Stimulated activated CD4-positive, alpha-beta T cell treated with anti-CD3 and anti-CD28 coated beads, Interleukin-15, amount 100 ng/mL, for 1 hour (primary cell): Measurements from ENCODE around the gene SEC14L1.

ENCODE experiments used
- DNase-seq, 2 donors: peaks; one replicate each; pipeline ENCODE4 v3.0.0-alpha.2; 2020; ENCODE audit warnings: low read depth in 1 of 2, low spot score in 1 of 2

The SEC14L1 gene

DNA sequence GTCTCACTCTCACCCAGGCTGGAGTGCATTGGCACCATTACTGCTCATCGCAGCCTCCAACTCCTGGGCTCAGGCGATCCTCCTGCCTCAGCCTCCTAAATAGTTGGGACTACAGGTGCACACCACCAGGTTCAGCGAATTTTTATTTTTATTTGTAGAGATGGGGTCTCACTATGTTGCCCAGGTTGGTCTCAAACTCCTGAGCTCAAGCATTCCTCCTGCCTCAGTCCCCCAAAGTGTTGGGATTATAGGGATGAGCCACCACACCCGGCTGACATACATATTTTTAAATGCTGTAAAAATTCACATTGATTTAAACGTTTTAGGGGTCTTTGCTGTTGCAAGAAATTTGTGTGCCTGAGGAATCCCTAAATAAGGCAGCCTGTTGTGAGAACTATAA lies 24.8 kb upstream of the SEC14L1 start:
- no peak for DNase-seq

DNA sequence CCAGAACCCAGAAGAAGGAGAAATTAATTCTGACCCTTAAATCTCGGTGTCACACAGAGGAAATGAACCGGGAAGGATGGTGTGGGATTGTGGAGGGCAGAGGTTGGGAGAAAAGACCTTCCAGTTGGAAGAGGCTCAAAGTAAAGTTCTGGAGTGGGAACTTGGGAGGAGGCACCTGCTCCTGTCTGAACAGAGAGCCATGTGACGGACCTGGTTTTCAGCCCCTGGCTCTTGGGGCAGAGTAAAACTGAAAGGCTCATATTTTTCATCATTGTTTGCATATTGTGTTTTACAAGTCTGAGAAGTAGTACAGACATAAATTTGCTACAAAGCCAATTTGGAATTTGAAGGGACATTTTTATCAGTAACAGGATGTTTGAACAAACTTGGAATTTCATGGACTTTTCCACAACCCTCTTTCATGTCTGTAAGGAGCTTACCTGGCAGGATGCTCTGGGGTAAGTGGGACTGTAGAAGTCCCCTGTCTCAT lies 24.4 kb upstream of the SEC14L1 start:
- no peak for DNase-seq

DNA sequence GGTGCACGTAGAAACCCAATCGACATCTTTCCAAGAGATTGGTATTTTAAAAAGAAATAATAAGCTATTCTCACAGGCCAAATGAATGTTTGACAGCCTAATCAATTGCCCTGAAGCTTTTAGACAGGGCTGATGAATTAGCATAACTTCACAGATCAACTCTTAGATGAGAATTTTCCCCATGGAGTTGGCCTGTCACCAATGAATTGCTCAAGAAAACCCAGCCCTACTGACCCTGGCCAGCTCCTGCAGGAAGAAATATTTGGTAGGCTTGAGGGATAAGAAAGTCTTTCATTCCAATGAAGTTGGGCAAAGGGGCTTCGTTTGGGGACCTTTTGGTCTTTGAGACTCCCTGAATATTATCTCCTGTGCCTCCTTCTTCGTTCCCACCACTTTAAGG lies 23.4 kb upstream of the SEC14L1 start:
- no peak for DNase-seq

DNA sequence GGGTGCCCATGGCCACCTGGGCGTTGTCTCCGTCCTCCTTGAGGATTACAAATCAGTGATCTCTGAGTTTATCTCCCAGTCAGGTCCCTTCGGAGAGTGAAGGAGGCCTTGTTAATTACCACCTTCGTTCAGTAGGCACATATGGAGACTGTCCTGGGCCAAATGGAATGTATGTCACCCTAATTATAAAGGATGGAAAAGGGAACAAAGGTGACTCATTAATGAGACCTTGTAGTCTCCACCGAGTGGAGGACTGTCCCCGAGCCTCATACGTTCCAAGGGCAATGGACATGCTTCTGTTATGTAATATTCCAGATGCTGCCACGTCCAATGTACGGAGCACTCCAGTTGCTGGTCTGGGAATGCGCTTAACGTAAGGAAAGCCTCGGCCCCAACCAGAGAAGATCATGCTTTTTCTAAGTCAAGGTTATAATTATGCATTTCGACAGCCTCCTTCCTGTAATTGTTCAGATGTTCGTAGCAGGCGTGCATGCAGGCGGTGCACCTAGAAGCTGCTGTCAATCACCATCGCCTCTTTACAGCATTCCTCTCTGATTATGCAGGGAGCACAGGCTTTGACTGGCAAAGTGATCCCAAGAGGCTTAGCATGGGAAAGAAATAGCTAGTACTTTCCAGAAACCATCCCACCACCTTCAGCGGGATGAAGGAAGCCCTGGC lies 22.4 kb upstream of the SEC14L1 start:
- DNase-seq, result no peak

DNA sequence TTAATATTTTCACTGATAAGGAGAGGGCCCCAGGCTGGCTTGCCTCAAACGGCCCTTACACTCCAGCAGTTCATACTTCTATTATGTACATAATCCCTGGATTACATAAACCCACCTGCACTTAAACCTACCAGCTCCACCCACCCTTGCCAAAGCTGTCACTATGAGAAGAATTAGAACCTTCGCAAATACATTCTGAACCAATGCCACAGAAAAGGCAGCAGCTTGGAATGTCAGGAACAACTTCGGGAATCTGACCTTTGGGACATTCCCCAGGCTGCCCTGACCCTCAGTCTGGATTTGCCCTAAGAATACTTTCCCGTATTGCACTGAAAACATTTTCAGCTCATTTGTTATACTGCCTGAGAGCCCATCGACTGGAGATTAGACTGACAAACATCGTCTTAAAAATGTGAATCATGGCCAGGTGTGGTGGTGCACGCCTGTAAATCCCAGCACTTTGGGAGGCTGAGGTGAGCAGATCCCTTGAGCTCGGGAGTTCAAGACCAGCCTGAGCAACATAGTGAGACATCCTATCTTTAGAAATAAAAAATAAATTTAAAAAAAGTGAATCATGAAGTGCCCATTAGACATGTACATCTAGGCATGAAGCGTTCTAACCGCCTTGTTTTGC lies 21.0 kb upstream of the SEC14L1 start:
- no peak for DNase-seq

DNA sequence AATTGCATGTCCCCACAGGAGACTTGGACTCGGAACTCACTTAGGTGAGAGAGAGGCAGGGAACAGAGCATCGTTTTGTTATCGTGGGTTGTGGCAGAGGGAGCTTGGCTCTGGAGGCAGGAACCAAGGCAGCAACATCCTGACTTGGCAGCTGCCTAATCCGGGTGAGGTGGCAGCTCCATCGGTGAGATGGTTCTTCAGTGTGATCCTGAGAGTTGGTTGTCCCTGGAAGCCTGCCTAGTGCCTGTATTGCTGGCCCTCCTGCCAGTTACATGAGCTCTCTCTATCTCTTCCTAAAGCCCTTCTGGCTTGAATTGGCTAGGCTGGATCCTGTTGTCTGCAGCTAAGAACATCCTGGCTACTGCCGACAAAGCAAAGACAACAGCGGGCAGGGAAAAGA lies 19.9 kb upstream of the SEC14L1 start:
- DNase-seq, result no peak

DNA sequence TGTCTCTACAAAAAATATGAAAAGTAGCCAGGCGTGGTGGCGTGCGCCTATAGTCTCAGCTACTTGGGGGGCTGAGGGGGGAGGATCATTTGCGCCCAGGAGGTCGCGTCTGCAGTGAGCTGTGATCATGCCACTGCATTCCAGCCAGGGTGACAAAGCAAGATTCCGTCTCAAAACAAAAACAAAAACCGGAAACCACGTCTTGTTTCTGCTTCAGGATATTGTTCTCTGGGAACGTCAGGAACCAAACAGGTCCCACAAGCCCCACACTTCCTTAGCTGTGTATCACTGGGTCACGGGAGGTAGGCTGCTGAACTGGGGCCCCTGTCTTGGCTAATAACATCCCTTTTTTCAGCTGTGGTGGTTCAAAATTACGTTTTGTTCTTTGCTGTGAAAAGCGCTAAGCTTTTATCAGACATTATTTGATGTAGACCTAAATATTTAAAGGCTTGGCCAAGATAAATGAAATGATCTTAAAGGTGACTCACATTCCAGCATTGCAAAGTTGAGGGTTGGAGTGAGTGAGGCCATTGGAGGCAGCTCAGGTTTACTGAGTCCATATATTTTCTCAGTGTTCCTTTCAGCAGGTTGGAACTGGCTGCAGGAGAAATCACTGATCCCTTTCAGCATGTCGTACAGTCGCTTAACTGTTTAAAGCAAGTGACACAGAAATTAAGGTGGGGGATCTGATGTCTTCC lies 16.4 kb upstream of the SEC14L1 start:
- no peak for DNase-seq

DNA sequence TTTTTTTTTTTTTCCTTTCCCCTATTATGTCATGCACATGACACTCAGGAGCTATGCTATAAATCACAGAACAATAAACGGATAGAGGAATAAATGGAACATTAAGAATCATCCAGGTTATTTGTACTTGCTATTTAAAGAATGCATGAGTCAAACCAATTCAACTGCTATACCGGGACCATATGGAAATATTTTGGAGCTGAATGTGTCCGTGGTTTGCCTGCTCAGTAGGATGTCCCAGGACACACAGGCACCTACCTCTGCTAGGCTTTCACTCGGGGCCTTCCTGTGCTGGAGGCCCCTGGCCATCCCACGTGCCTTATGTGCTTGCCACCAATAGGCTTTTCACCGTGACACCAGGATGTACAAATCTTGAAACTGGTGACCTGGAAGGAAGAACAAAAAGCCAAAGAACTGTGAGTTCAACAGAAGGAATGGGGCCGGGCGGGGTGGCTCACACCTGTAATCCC lies 15.3 kb upstream of the SEC14L1 start:
- DNase-seq, result no peak

DNA sequence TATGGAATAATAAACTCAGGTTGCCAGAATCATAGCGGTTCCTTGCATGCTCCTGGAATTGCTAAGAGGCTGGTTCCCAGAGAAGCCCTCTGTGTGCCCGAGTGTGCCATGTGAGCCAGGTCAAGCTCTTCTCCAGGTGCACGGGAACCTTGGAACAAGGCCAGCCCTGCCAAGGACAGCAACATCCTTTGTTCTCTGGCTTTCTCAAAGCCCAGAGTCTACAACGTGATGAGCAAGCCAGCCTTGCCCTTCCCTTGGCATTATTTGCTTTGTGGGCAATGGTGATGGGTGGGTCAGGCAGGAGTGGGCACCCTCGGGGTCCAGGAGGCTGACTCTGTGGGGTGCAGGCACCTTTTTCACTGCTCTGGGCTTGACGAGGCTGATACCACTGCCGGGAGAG lies 14.2 kb upstream of the SEC14L1 start:
- DNase-seq, result no peak

DNA sequence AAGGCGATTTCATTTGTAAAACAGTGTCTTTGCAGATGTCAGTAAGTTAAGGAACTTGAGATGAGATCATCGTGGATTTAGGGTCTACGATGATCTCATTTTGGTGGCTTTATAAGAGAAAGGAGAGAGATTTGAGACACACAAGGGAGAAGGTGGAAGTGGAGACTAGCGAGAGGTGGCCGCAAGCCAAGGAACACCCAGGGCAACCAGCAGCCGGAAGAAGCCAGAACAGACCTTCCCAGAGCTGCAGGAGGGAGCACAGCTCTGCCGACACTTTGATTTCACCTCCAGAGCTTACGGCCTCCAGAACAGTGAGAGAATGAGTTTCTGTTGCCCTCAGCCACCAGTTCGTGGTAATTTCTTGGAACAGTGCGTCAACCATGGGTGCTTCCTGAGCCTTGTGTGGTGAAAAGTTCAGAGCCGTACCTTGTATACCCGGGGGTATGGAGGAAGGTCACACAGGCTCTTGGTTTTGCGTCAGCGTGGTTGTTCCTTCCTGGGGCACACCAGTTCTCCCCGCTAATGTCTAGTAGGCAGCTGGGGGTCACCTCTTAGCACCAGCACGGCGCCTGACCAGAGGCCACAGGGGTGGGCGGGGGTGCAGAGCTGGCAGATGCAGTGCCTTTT lies 12.9 kb upstream of the SEC14L1 start:
- DNase-seq, result peak; percentile 18 to 46

DNA sequence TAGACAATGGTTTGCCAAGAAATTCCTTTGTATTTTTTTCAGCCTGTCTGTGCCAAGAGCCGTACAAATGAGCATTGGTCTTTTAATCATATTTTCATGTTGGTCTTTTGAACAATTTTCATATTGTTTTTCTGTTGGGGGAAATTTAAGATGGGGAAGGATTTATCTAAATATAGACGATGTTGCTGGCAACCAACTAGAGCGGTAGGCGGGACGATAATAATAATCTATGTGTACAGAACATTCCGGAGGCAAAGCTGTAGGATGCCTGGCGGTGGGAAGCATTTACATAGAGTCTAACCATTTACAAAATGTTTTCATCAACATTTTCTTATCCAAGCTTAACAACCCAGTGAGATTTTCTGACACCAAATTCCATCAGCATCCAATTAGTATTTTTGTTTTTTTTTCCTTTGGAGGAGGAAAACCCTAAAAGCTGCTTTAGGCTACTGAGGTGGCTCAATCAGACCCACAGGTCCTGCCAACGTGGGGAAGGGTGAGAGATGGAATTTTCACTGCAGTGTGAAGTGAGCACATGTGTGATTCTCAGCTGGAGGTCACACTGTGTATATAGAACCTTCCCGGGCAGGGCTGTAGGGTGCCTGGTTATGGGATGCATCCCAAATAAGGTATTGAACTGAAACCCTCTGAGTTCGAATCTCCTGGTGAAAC lies 11.7 kb upstream of the SEC14L1 start:
- no peak for DNase-seq

DNA sequence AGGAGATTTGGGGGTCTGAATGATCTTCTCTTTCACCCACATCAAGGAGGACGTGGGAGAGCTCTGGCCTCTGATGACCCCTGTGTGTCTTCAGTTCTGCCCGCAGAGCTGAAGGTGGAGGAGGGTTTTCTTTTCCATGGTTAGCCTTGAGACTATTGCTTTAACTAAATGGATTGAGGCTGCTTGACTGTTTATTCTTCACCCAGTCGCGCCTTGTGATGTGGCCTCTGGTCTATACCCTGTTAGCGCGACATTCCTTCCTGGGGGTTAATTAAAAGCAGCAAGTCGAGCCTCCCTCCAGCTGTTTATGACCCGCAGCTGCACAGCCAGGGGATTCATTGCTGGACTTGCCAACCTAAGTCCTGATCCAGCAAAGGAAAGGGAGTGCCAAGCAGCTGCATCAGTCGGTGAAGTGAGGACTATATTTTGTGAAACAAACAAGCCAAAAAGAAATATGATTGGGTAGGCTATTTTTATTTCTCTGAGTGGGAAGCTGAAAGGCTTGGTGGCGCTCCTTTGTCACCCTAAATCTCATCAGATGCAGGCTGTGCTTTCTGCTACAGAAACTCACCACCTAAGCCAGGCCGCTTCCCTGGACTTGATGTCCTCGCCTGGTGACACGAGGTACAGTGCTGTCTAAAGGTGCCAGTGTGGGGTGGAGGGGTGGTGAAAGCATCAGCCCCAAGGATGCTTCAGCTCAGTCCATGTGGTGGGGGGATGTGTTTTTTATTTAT lies 11.0 kb upstream of the SEC14L1 start:
- DNase-seq, result no peak

DNA sequence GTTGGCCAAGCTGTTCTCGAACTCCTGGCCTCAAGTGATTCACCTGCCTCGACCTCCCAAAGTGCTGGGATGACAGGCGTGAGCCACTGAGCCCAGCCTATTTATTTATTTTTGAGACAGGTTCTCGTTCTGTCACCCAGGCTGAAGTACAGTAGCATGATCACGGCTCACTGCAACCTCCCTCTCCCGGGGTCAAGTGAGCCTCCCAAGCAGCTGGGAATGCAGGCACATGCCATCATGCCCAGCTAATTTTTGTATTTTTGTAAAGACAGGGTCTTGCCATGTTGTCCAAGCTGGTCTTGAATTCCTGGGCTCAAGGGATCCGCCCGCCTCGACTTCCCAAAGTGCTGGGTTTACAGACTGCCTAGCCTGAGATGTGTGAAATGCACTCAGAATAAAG lies 10.2 kb upstream of the SEC14L1 start:
- no peak for DNase-seq

DNA sequence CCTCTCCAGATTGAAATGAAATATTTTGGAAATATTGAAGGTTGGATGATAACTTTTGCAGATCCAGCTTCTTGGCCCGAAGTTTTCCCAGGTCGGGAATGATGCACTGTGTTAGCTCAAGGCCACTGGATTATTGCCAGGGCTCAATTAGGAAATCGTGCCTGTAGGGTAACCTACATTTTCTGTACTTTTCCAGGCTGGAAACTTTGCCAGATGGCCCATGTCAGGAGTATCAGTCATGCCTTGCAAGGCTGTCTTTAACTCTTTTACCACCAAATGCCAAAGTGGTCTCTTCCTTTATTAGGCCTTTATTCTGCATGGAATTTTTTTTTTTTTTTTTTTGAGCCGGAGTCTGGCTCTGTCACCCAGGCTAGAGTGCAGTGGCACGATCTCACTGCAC lies 8.9 kb upstream of the SEC14L1 start:
- DNase-seq, result no peak

DNA sequence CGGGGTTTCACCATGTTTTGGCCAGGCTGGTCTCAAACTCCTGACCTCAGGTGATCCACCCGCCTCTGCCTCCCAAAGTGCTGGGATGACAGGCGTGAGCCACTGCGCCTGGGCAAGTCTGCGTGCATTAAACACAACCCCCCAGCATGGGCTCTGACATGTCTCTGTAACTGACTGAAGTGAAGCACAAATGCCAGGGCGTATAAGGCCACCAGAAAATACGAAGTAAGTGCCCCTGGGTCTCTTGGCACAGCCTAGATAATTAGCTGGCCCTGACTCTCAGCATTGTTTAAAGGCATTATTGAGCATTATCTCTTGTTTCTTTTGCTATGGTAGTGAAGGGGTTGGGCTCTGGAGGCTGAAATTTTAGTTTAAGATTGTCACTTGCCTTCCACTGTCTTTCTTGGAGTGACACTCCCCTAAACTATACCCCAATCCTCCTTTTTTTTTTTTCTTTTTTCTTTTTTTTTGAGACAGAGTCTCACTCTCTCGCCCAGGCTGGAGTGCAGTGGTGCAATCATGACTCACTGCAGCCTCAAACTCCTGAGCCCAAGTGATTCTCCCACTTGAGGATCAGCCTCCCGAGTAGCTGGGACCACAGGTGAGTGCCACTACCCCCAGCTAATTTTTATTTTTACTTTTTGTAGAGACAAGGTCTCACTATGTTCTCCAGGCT lies 8.2 kb upstream of the SEC14L1 start:
- no peak for DNase-seq

DNA sequence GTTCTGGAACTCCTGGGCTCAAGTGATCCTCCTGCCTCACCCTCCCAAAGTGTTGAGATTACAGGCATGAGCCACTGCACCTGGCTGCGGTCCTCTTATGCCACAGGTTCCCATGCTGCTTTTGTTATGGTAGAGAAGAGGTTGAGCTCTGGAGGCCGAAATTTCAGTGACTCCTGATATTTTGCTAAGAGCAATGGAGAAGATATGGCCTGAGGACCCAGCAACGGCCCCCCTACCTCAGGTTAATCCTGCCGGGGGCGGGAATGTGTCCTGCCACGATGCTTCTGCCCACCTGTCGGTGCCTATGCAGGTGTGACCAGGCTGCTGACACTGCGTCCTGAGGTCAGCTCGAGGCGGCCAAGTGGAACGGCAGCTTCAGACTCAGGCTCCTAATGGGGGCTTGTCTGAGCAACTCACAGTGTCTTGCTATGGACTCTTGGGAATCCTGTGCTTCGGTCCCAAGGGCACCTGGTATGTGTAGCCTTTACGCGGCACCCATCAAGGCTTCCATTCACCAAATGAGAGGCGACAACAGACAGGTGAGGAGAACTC lies 7.6 kb upstream of the SEC14L1 start:
- no peak for DNase-seq

DNA sequence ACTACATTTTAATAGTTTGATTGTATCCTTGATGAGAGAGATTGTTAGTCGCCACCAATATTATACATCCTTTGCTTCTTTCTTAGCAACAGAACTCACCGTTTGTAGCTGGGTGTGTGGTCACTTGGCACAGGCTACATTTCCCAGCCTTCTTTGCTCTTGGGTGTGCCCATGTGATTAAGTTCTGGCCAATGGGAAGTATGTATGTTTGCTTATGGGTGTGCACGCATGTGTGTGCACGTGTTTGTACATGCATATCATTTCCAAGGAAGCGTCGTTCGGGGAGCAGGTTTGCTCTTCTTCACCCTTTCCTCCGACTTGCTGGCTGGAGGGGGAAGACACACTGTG lies 4.4 kb upstream of the SEC14L1 start:
- no peak for DNase-seq

DNA sequence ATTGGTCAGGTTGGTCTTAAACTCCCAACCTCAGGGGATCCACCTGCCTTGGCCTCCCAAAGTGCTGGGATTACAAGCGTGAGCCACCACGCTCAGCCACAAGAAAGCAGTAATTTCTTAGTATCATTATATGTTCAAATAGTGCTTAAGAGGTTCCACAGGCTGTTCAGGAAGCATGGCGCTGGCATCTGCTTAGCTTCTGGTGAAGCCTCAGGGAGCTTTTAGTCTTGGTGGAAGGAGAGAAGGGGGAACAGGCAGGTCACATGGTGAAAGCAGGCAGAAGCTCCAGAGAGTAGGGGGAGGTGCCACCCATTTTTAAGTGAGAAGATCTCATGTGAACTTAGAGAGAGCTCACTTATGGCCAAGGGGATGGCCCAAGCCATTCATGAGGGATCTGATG lies 3.7 kb upstream of the SEC14L1 start:
- no peak for DNase-seq

DNA sequence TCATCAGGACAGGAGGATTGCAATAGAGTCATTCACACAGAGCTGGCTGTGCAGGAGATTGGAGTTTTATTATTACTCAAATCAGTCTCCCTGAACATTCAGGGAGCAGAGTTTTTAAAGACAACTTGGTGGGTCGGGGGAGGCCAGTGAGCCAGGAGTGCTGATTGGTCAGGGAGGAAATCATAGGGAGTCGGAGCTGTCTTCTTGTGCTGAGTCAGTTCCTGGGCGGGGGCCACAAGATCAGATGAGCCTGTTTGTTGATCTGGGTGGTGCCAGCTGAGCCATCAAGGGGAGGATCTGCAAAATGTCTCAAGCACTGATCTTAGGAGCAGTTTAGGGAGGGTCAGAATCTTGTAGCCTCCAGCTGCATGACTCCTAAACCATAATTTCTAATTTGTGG lies 2.9 kb upstream of the SEC14L1 start:
- peak in 1 of 2 donors; percentile 18 for DNase-seq
